MCF 10A (cell line): ENCODE results near the gene LCP1. TPM values are rescaled to one million over a fixed set of nuclear protein-coding genes. Genes with fewer than 3 reads are reported as not detected.

Source experiments
- BruUV-seq: library from RNA; stranded (reverse); fragments of 400-500 nt; replicated peaks from 2 replicates; lab custom pipeline; 2021; lab: Mats Ljungman, UMichigan
- CTCF ChIA-PET: fragments of 300-600 bp; sonication (Branson Sonifier 250); formaldehyde crosslinking; extraction: SDS; loops from one replicate; lab custom pipeline; 2021; ENCODE audit warnings: antibody characterized with exemption, inconsistent platforms; lab: Yijun Ruan, JAX
- POLR2A ChIA-PET: fragments of 300-600, 350-650 bp; sonication (Branson Sonifier 250); formaldehyde crosslinking; extraction: SDS; loops from one replicate; lab custom pipeline; 2020; ENCODE audit warnings: antibody characterized with exemption, inconsistent platforms; lab: Yijun Ruan, JAX
- DNase-seq: peaks from one replicate; pipeline ENCODE4 v3.0.0-alpha.2; 2018; ENCODE audit not compliant: unreplicated experiment
- H3K27ac Mint-ChIP-seq: one replicate; pipeline ENCODE4 v1.8.0; 2022; ENCODE audit warnings: mild to moderate bottlenecking, low read depth, mixed read lengths; ENCODE audit not compliant: unreplicated experiment
- H3K27me3 Mint-ChIP-seq: one replicate; pipeline ENCODE4 v1.8.0; 2022; ENCODE audit warnings: mixed read lengths; ENCODE audit not compliant: insufficient read depth, unreplicated experiment
- H3K36me3 Mint-ChIP-seq: one replicate; pipeline ENCODE4 v1.8.0; 2022; ENCODE audit warnings: mild to moderate bottlenecking, moderate library complexity, mixed read lengths; ENCODE audit not compliant: insufficient read depth, unreplicated experiment
- H3K4me1 Mint-ChIP-seq: one replicate; pipeline ENCODE4 v1.8.0; 2022; ENCODE audit warnings: mixed read lengths; ENCODE audit not compliant: insufficient read depth, unreplicated experiment
- H3K4me3 Mint-ChIP-seq: one replicate; pipeline ENCODE4 v1.8.0; 2022; ENCODE audit warnings: mild to moderate bottlenecking, moderate library complexity, mixed read lengths; ENCODE audit not compliant: unreplicated experiment
- H3K9me3 Mint-ChIP-seq: one replicate; pipeline ENCODE4 v1.8.0; 2022; ENCODE audit warnings: mixed read lengths; ENCODE audit not compliant: unreplicated experiment
- intact Hi-C: fragments of 100-400 bp; cut with micrococcal nuclease; formaldehyde crosslinking; loops from 2 replicates; pipeline ENCODE4 v1.14.1; 2022
- total RNA-seq: library from RNA; stranded (reverse); gene quantifications from 2 replicates; pipeline ENCODE4 v1.2.3, GENCODE V29; 2022
- TF ChIP-seq, protein P1 (sequence below): fragments of 200-600 bp; IDR thresholded peaks from one replicate; pipeline ENCODE4 v1.8.0; 2022; ENCODE audit warnings: antibody characterized with exemption, mild to moderate bottlenecking; ENCODE audit not compliant: unreplicated experiment

LCP1 gene
- total RNA-seq, 1 experiment from 2014 or later, result 0.89 TPM

DNA sequence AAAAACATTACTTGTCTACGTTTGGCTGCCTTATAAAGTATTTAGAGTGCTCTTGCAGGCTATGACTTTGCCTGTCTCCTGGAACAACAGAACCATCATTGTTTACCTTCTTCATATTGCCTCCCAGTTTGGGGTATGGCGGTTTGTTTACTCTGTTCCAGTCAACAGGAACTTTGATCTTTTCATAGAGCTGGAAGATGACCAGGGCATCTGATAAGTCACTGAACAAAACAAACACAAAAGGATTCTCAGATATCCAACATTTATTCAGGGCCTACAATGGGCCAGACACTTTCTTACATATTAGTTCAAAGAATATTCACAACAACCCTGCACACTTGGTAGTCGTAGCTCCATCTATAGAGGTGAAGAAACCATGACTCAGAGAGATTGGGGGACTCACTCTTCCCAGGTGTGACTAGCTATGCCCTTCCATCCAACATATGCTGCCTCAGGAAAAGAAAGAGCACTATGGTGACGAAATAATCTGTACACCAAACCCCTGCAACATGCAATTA lies 38.7 kb downstream of the LCP1 start:
- no peak for DNase-seq
- Mint-ChIP-seq H3K36me3 (no peaks in the 10 kb centered on the region), H3K9me3 (no peaks in the 10 kb centered on the region), H3K27me3 (peaks cover 20% of the 10 kb centered on the region), H3K27ac (no peak overlapping the region), H3K4me3 (no peak overlapping the region), H3K4me1 (no peaks in the 10 kb centered on the region)
- CTCF ChIA-PET, result interaction anchor here (0.6 to 1.4 kb wide), 4 partner anchors 11 to 519 kb away, joined by 3 read pairs; no protein-coding TSS in a partner anchor
- POLR2A ChIA-PET, result no interaction called here
- intact Hi-C loops, result no loop called here
- BruUV-seq, result no TSS peak
- TF ChIP-seq, protein P1, sequence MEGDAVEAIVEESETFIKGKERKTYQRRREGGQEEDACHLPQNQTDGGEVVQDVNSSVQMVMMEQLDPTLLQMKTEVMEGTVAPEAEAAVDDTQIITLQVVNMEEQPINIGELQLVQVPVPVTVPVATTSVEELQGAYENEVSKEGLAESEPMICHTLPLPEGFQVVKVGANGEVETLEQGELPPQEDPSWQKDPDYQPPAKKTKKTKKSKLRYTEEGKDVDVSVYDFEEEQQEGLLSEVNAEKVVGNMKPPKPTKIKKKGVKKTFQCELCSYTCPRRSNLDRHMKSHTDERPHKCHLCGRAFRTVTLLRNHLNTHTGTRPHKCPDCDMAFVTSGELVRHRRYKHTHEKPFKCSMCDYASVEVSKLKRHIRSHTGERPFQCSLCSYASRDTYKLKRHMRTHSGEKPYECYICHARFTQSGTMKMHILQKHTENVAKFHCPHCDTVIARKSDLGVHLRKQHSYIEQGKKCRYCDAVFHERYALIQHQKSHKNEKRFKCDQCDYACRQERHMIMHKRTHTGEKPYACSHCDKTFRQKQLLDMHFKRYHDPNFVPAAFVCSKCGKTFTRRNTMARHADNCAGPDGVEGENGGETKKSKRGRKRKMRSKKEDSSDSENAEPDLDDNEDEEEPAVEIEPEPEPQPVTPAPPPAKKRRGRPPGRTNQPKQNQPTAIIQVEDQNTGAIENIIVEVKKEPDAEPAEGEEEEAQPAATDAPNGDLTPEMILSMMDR, result no peak

DNA sequence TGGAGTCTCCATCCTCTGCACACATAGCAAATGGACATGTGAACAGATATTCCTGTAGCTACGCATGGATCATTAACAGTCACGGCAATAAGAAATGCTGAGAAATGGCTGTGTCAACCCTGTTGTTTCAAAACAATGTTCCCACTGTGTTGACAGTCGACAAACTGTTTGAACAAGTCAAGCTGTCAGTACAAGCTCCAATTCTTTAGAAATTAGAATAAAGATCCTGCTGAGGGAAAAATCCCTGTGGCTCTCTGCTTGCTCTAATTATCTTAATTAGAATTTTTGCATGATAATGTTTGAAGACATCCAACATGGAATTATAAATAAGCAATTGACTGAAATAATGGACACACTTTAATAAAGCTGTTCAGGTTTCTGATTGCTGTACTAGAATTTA lies 39.2 kb downstream of the LCP1 start:
- ChIA-PET POLR2A (no interaction called here), CTCF (interaction anchor here (0.6 to 1.4 kb wide), 3 partner anchors 10 to 518 kb away, joined by 3 read pairs; no protein-coding TSS in a partner anchor)
- no peaks in the 10 kb centered on the region for H3K36me3 Mint-ChIP-seq
- intact Hi-C loops, result no loop called here
- no peak overlapping the region for H3K4me3 Mint-ChIP-seq
- H3K27ac Mint-ChIP-seq, result no peak overlapping the region
- TF ChIP-seq, protein P1, result no peak
- H3K4me1 Mint-ChIP-seq, result no peaks in the 10 kb centered on the region
- no peak for DNase-seq
- BruUV-seq, result no TSS peak
- peaks cover 20% of the 10 kb centered on the region for H3K27me3 Mint-ChIP-seq
- no peaks in the 10 kb centered on the region for H3K9me3 Mint-ChIP-seq

DNA sequence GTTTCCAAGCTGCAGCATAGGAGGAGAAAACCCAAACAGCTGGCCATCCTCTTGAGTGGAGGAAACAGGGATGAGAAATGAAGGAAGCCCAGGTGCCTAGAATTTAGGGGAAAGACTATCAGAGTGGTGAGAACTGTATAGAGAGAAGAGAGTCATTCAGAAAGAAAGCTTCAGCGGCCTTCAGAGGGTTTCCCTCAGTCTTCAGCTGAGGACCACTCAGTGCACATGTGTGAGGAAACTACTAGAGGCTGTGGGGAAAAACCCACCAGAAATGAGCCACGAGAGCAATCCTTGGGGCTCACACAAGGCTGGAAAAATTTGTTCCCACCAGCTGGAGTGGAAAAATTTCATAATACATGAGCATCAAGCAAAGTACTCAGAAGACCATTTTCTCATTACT lies 41.9 kb downstream of the LCP1 start:
- Mint-ChIP-seq H3K27ac (no peak overlapping the region), H3K4me3 (no peak overlapping the region), H3K4me1 (no peaks in the 10 kb centered on the region), H3K9me3 (no peaks in the 10 kb centered on the region), H3K36me3 (no peaks in the 10 kb centered on the region), H3K27me3 (peaks cover 12% of the 10 kb centered on the region)
- intact Hi-C loops, result no loop called here
- BruUV-seq, result no TSS peak
- TF ChIP-seq, protein P1, result no peak
- CTCF ChIA-PET, result interaction anchor here (0.6 to 1.1 kb wide), 2 partner anchors 20 to 349 kb away, joined by 3 to 7 read pairs; no protein-coding TSS in a partner anchor
- POLR2A ChIA-PET, result no interaction called here
- no peak for DNase-seq

DNA sequence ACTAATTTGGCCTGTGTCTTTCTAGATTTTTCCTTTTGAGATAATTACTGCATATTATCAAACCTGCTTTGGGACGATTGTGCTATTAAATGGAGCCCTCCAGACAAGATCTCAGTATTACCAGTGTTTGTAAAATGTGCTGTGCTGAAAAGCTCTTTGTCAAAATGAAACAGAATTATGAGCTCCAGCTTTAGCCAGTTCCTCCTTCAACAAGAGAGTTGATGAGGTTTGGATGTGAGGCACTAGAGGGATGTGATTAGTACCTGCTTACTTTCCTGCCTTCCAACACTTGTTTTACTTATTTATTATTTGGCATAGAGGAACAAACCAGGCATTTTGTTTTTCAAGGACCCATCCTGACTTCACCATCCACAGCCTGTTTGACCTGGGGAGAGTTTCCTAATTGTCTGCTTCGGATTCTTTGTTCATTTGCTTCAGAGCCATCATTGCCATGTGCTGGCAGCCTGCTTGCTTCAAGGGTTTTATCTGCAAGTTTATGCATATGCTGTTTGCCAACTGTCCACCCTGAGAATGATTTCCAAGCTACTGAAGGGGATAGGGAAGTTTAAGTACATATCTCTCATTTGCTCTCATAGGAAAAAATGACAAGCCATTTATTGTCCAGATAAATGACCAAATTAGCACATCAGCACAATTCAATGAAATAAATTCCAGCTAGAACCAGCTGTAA lies 44.2 kb downstream of the LCP1 start:
- H3K27me3 Mint-ChIP-seq, result no peaks in the 10 kb centered on the region
- H3K36me3 Mint-ChIP-seq, result no peaks in the 10 kb centered on the region
- DNase-seq, result no peak
- POLR2A ChIA-PET, result interaction anchor here (1.0 kb wide), 1 partner anchor 9 kb away, joined by 3 read pairs; no protein-coding TSS in a partner anchor
- intact Hi-C loops, result no loop called here
- TF ChIP-seq, protein P1, result no peak
- no TSS peak for BruUV-seq
- H3K4me3 Mint-ChIP-seq, result no peak overlapping the region
- no peaks in the 10 kb centered on the region for H3K4me1 Mint-ChIP-seq
- no peaks in the 10 kb centered on the region for H3K9me3 Mint-ChIP-seq
- CTCF ChIA-PET, result interaction anchor here (0.7 to 1.3 kb wide), 2 partner anchors 514 to 770 kb away, joined by 3 to 6 read pairs; no protein-coding TSS in a partner anchor
- H3K27ac Mint-ChIP-seq, result no peak overlapping the region
